Measurements from ENCODE around the gene DGLUCY.
"Not testable (repeated sequence)": the region's sequence is repeated elsewhere in the genome, so short reads cannot be mapped to it uniquely, and the experiment has no call there.

DGLUCY gene

GRCh38 chr14:91113829-91114078 lies at the start of gene DGLUCY:
Gene DGLUCY, plus strand, starts transcription at chr14:91114073. Its CDS starts 46,222 bp downstream, at chr14:91160295.
- H3K9ac ChIP-seq (ENCODE audit: low read depth, low read length) = peak within 1 kb of the TSS; percentile 65
- H3K36me3 ChIP-seq (ENCODE audit: insufficient read depth, low read length) = no peaks in the 10 kb centered on the region
- H3K9me3 ChIP-seq (ENCODE audit: control insufficient read depth, insufficient read depth, low read length) = no peaks in the 10 kb centered on the region; the same call in none of the 2 replicates
- peaks cover 22% of the 10 kb centered on the region for H3K4me1 ChIP-seq (ENCODE audit: insufficient read depth, low read length)

GRCh38 chr14:91065266-91065665 lies 48.6 kb upstream of the DGLUCY start:
- H3K36me3 ChIP-seq (ENCODE audit: insufficient read depth, low read length) = no peaks in the 10 kb centered on the region
- H3K9ac ChIP-seq (ENCODE audit: low read depth, low read length) = no peak overlapping the region
- H3K9me3 ChIP-seq (ENCODE audit: control insufficient read depth, insufficient read depth, low read length) = no peaks in the 10 kb centered on the region
- H3K4me1 ChIP-seq (ENCODE audit: insufficient read depth, low read length) = no peaks in the 10 kb centered on the region

GRCh38 chr14:91067186-91067585 lies 46.7 kb upstream of the DGLUCY start:
- H3K4me1 ChIP-seq (ENCODE audit: insufficient read depth, low read length) = no peaks in the 10 kb centered on the region
- H3K9me3 ChIP-seq (ENCODE audit: control insufficient read depth, insufficient read depth, low read length) = no peaks in the 10 kb centered on the region
- no peaks in the 10 kb centered on the region for H3K36me3 ChIP-seq (ENCODE audit: insufficient read depth, low read length)

GRCh38 chr14:91068642-91069041 lies 45.2 kb upstream of the DGLUCY start:
- Histone ChIP-seq H3K4me1 (ENCODE audit: insufficient read depth, low read length) (no peaks in the 10 kb centered on the region), H3K9ac (ENCODE audit: low read depth, low read length) (no peak overlapping the region), H3K36me3 (ENCODE audit: insufficient read depth, low read length) (no peaks in the 10 kb centered on the region), H3K9me3 (ENCODE audit: control insufficient read depth, insufficient read depth, low read length) (no peaks in the 10 kb centered on the region)

More at GRCh38 chr14:91067186-91067585, 46.7 kb upstream of the DGLUCY start:
- no peak overlapping the region for H3K9ac ChIP-seq (ENCODE audit: low read depth, low read length)

- Histone ChIP-seq H3K9ac (ENCODE audit: low read depth, low read length) (no peak overlapping the region), H3K4me1 (ENCODE audit: insufficient read depth, low read length) (no peaks in the 10 kb centered on the region), H3K9me3 (ENCODE audit: control insufficient read depth, insufficient read depth, low read length) (no peaks in the 10 kb centered on the region), H3K36me3 (ENCODE audit: insufficient read depth, low read length) (no peaks in the 10 kb centered on the region)
These were observed 43.3 kb upstream of the DGLUCY start for GRCh38 chr14:91070572-91070971.

GRCh38 chr14:91075553-91075952 lies 38.3 kb upstream of the DGLUCY start:
- peaks cover 2% of the 10 kb centered on the region; the same call in 1 of the 2 replicates for H3K4me1 ChIP-seq (ENCODE audit: insufficient read depth, low read length)
- no peaks in the 10 kb centered on the region for H3K36me3 ChIP-seq (ENCODE audit: insufficient read depth, low read length)

GRCh38 chr14:91078095-91078737 lies 35.7 kb upstream of the DGLUCY start:
- Histone ChIP-seq H3K36me3 (ENCODE audit: insufficient read depth, low read length) (no peaks in the 10 kb centered on the region), H3K9me3 (ENCODE audit: control insufficient read depth, insufficient read depth, low read length) (no peaks in the 10 kb centered on the region), H3K4me1 (ENCODE audit: insufficient read depth, low read length) (peaks cover 2% of the 10 kb centered on the region; the same call in 1 of the 2 replicates), H3K9ac (ENCODE audit: low read depth, low read length) (no peak overlapping the region)

More at GRCh38 chr14:91075553-91075952, 38.3 kb upstream of the DGLUCY start:
- Histone ChIP-seq H3K9me3 (ENCODE audit: control insufficient read depth, insufficient read depth, low read length) (no peaks in the 10 kb centered on the region), H3K9ac (ENCODE audit: low read depth, low read length) (no peak overlapping the region)

GRCh38 chr14:91080071-91080470 lies 33.8 kb upstream of the DGLUCY start:
- H3K9me3 ChIP-seq (ENCODE audit: control insufficient read depth, insufficient read depth, low read length) = no peaks in the 10 kb centered on the region
- H3K4me1 ChIP-seq (ENCODE audit: insufficient read depth, low read length) = peaks cover 2% of the 10 kb centered on the region; the same call in 1 of the 2 replicates
- no peak overlapping the region for H3K9ac ChIP-seq (ENCODE audit: low read depth, low read length)
- H3K36me3 ChIP-seq (ENCODE audit: insufficient read depth, low read length) = no peaks in the 10 kb centered on the region

GRCh38 chr14:91082282-91082681 lies 31.6 kb upstream of the DGLUCY start:
- Histone ChIP-seq H3K36me3 (ENCODE audit: insufficient read depth, low read length) (no peaks in the 10 kb centered on the region), H3K4me1 (ENCODE audit: insufficient read depth, low read length) (peaks cover 2% of the 10 kb centered on the region; the same call in 1 of the 2 replicates), H3K9me3 (ENCODE audit: control insufficient read depth, insufficient read depth, low read length) (no peaks in the 10 kb centered on the region), H3K9ac (ENCODE audit: low read depth, low read length) (no peak overlapping the region)

GRCh38 chr14:91084516-91084915 lies 29.4 kb upstream of the DGLUCY start:
- H3K9me3 ChIP-seq (ENCODE audit: control insufficient read depth, insufficient read depth, low read length) = no peaks in the 10 kb centered on the region
- no peaks in the 10 kb centered on the region for H3K4me1 ChIP-seq (ENCODE audit: insufficient read depth, low read length)
- H3K36me3 ChIP-seq (ENCODE audit: insufficient read depth, low read length) = no peaks in the 10 kb centered on the region
- H3K9ac ChIP-seq (ENCODE audit: low read depth, low read length) = no peak overlapping the region

- H3K9ac ChIP-seq (ENCODE audit: low read depth, low read length); H3K4me1 ChIP-seq (ENCODE audit: insufficient read depth, low read length); H3K9me3 ChIP-seq (ENCODE audit: control insufficient read depth, insufficient read depth, low read length); H3K36me3 ChIP-seq (ENCODE audit: insufficient read depth, low read length): not testable (repeated sequence)
These were observed 26.4 kb upstream of the DGLUCY start for GRCh38 chr14:91087470-91087869.

GRCh38 chr14:91088585-91089235 lies 25.2 kb upstream of the DGLUCY start:
- H3K9ac ChIP-seq (ENCODE audit: low read depth, low read length) = no peak overlapping the region
- H3K9me3 ChIP-seq (ENCODE audit: control insufficient read depth, insufficient read depth, low read length) = no peaks in the 10 kb centered on the region
- no peaks in the 10 kb centered on the region for H3K36me3 ChIP-seq (ENCODE audit: insufficient read depth, low read length)
- no peaks in the 10 kb centered on the region for H3K4me1 ChIP-seq (ENCODE audit: insufficient read depth, low read length)

- H3K36me3 ChIP-seq (ENCODE audit: insufficient read depth, low read length) = no peaks in the 10 kb centered on the region
- H3K9me3 ChIP-seq (ENCODE audit: control insufficient read depth, insufficient read depth, low read length) = no peaks in the 10 kb centered on the region
- H3K4me1 ChIP-seq (ENCODE audit: insufficient read depth, low read length) = no peaks in the 10 kb centered on the region
- no peak overlapping the region for H3K9ac ChIP-seq (ENCODE audit: low read depth, low read length)
These were observed 23.8 kb upstream of the DGLUCY start for GRCh38 chr14:91089958-91090535.

GRCh38 chr14:91090743-91091142 lies 23.1 kb upstream of the DGLUCY start:
- Histone ChIP-seq H3K4me1 (ENCODE audit: insufficient read depth, low read length) (no peaks in the 10 kb centered on the region), H3K9me3 (ENCODE audit: control insufficient read depth, insufficient read depth, low read length) (no peaks in the 10 kb centered on the region), H3K9ac (ENCODE audit: low read depth, low read length) (no peak overlapping the region), H3K36me3 (ENCODE audit: insufficient read depth, low read length) (no peaks in the 10 kb centered on the region)

GRCh38 chr14:91092073-91092472 lies 21.8 kb upstream of the DGLUCY start:
- H3K4me1 ChIP-seq (ENCODE audit: insufficient read depth, low read length) = no peaks in the 10 kb centered on the region
- H3K36me3 ChIP-seq (ENCODE audit: insufficient read depth, low read length) = no peaks in the 10 kb centered on the region
- H3K9ac ChIP-seq (ENCODE audit: low read depth, low read length) = no peak overlapping the region
- no peaks in the 10 kb centered on the region for H3K9me3 ChIP-seq (ENCODE audit: control insufficient read depth, insufficient read depth, low read length)

Data from ES-I3 (cell line).